Cortex of kidney (tissue), 1 donor: ENCODE measurements around the gene SLC25A11.
"Not testable (repeated sequence)": the region's sequence is repeated elsewhere in the genome, so short reads cannot be mapped to it uniquely, and the experiment has no call there.

Source experiments
- DNase-seq: peaks from one replicate; lab custom pipeline; 2025; lab: John Stamatoyannopoulos, UW

Gene SLC25A11

DNA sequence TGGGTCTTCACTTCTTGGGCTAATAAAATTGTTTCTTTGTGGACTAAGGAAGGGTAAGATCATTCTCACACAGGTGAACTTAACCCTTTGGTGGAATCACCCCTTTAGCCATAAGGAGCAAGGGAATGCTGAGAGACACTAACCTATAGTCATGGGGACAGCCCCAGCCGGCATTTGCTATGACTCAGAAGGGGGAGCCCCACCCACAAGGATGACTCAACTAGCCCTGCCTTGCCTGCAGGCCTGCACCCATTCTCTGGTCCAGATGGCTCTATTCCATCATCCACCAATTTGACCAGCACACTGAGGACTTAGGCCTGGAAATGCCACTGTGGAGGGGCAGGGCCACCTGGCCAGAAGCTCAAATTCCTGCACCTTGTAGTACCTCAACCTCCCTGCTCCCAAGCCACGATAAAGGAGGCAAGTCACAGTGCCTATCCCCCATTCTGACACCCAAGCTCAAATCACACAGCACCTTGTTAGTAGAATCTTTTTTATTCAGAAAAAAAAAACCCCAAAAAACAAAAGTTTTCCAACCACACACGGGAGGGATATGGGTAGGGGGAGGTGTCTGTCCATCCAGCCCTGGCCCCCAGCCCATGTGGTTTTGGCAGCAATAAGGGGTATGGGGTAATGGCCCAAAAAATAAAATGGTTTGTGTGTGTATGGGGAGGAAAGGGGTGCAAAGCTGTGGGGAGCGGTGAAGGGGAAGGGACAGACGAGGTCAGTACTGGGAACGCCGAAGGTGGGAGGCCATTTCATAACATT lies 5.5 kb upstream of the SLC25A11 start:
- no peak for DNase-seq

GRCh38 chr17:4944554-4945175 lies 4.8 kb upstream of the SLC25A11 start:
- DNase-seq, result no peak

- no peak for DNase-seq
Observed at GRCh38 chr17:4944163-4944553, 4.3 kb upstream of the SLC25A11 start.

DNA sequence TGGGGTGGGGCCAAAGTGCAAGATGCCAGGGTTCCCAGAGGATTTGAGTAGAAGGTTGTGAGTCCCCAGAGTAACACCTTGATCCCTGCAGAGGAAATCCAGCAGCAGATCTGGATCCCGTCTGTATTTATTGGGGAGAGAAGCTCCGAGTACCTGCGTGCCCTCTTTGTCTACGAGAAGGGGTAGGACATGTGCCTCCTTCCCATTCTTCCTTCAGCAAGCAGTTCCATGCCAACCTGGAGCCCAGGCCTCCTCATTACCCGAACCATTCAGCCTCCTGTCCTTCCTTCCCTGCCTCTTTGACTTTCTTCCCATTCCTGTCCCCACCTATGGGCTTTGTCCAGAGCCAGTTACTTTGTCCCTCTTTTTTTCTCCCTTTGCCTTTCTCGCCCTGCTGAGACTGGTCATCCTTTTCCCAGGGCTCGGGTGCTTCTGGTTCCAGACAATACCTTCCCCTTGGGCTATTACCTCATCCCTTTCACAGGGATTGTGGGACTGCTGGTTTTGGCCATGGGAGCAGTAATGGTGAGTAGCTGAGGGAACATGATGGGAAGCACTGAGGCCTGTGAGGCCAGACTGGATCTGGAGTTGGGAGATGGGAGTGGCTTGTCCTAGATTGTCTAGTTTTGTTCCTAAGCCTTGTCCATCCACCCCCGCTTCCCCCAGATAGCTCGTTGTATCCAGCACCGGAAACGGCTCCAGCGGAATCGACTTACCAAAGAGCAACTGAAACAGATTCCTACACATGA lies 3.1 kb upstream of the SLC25A11 start:
- DNase-seq, result no peak

- DNase-seq, result no peak
Observed at GRCh38 chr17:4941319-4941610, 1.4 kb upstream of the SLC25A11 start.

DNA sequence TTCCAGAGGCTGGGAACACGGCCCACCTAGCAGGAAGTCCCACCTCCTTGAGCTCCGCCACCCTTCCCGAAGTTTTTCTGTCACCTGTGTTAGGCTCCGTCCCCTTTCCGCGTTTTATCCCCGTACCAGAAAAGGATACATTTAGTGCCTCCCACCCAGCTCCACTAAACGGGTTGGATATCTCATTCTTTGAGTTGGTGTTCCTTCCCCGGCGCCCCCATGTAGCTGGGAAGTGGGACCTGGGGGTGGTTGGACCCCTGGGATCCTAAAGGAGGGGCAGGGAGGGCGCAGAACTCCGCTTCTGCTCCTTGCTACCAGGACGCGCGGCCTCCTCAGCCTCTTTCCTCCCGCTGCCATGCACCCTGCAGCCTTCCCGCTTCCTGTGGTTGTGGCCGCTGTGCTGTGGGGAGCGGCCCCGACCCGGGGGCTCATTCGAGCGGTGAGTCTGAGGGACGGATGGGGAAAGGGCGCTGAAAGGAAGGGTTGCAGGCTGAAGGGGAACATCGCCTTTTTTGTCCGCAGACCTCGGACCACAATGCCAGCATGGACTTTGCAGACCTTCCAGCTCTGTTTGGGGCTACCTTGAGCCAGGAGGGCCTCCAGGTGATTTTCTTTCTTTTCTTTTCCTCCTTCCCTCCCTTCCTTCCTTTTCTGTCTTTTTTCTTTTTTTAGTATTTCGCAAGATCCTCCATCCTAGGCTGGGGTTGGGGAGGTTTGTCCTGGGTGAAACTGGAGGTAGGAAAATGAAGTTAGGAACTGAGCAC lies 891 bp upstream of the SLC25A11 start:
- no peak for DNase-seq

GRCh38 chr17:4939546-4939795 lies 375 bp downstream of the SLC25A11 start:
- no peak for DNase-seq

GRCh38 chr17:4938688-4939545 lies 929 bp downstream of the SLC25A11 start:
- DNase-seq, result no peak

- DNase-seq, result no peak
Observed at GRCh38 chr17:4938069-4938491, 1.8 kb downstream of the SLC25A11 start.

DNA sequence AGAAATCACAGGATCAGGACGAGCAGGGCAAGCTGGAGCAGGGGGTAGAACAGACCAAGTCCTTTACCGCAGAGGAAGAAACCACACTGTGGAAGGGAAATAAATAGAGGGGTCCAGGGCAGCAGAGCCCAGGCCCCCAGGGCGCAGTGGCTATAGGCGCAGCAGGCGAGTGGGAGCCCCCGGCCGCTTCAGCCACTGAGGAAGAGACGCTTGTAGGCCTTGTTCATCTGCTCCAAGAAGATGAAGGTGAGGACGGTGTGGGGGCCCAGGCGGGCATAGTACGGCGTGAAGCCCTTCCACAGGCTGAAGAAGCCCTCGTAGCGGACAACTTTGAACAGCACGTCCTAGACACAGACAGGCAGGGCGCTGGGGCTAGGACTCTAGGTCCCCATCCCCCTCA lies 2.3 kb downstream of the SLC25A11 start:
- no peak for DNase-seq

DNA sequence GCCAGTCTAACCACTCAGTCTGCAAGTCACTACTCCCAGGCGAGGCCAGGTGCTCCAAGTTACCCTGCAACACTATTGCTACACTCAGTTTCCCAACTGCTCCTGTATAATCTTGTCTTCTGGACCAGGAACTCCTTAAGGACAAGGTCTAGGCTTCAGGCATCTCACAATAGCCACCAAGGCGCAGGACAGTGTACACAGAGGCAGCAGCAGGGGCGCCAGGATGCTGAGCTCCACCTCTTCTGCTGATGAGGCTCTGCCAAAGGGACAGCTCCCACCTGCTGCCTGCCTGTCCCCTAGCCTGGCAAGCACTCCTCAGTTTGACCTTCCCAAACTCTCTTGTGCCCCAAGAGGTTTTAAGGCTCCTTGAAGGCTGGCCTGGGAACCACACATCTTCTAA lies 3.4 kb downstream of the SLC25A11 start:
- no peak for DNase-seq

DNA sequence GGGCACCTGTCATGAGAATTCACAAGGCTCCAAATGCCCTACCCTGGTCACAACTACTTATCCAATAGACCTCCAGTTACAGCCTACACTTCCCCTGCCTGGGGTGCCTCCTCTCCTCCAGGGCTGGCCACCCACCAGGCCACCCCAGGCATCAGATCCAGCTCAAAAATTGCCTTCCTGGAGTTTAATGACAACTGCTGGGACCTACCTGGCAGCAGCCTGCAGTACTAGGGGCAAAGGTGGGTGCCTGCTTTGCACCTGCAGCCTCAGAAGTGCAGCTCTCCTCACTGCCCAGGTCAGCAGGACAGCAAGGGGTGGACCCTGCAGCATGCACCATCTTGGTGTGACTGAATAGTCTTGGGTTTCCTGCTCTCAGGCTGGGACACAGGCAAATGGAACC lies 4.2 kb downstream of the SLC25A11 start:
- no peak for DNase-seq

- no peak for DNase-seq
Observed at GRCh38 chr17:4934173-4934979, 5.5 kb downstream of the SLC25A11 start.

DNA sequence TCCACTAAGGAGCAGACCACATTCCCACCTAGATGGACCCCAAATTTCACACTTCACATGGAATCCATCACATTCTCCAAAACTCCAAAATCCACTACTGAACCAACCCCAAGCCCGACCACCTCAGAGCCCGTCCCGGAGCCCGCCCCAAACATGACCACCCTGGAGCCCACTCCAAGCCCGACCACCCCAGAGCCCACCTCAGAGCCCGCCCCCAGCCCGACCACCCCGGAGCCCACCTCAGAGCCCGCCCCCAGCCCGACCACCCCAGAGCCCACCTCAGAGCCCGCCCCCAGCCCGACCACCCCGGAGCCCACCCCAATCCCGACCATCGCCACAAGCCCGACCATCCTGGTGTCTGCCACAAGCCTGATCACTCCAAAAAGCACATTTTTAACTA lies 6.2 kb downstream of the SLC25A11 start:
- DNase-seq, result no peak

DNA sequence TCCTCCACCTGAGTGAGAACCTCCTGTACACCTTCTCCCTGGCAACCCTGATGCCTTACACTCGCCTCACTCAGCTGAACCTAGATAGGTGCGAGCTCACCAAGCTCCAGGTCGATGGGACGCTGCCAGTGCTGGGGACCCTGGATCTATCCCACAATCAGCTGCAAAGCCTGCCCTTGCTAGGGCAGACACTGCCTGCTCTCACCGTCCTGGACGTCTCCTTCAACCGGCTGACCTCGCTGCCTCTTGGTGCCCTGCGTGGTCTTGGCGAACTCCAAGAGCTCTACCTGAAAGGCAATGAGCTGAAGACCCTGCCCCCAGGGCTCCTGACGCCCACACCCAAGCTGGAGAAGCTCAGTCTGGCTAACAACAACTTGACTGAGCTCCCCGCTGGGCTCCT lies 7.1 kb downstream of the SLC25A11 start:
- DNase-seq, result no peak

DNA sequence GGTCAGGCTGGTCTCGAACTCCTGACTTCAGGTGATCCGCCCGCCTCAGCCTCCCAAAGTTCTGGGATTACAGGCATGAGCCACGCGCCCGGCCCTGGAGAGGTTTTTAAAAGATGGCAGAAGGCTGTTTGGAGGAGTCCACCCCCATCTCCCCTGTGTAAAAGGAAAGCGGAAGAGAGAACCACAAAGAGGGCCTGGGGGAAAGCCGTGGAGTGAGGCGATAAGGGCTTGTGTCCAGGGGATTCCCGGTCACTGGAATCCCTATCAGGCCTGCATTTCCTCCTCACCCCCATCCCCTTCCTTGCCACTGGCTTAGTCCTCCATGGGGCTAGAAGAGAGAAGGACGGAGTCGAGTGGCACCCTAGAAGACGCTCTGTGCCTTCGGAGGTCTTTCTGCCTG lies 7.9 kb downstream of the SLC25A11 start, which contains the start of gene GP1BA:
TSS of gene GP1BA (plus strand) at position 315 of the 400 bp plus-strand sequence. CDS start 328 bp downstream, outside the sequence.
- DNase-seq, result no peak

DNA sequence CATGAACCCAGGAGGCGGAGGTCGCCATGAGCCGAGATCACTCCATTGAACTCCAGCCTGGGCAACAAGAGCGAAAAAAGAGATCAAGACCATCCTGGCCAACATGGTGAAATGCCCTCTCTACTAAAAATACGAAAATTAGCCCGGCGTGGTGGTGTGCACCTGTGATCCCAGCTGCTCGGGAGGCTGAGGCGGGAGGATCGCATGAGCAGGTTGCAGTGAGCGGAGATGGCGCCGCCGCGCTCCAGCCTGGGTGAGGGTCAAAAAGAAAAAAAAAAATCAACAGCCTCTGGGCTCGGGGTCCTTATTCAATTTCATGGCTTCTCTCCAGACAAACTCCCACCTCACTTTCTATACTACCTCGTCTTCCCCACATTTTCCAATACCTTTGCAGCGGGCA lies 11.0 kb downstream of the SLC25A11 start:
- DNase-seq, result no peak

- not testable (repeated sequence) for DNase-seq
Observed at GRCh38 chr17:4926577-4927335, 13.1 kb downstream of the SLC25A11 start.

DNA sequence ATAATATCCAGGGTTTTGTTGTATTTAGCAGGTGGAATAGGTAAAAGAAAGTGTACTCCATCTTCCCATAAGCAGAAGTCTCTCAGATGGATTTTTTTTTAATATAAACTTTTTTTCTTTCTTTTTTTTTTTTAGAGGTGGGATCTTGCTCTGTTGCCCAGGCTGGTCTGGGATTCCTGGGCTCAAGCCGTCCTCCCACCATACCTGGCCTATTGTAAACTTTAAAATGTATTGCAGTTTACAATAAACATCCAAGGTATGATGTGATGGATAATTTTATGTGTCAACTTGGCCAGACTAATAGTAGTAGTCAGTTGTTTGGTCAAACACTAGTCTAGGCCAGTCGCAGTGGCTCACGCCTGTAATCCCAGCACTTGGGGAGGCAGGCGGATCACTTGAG lies 18.5 kb downstream of the SLC25A11 start:
- DNase-seq, result no peak
